Coronary artery (tissue), 2 donors: Measurements from ENCODE around the gene FOXK1.

Experiments used
- DNase-seq: peaks from one replicate; pipeline ENCODE4 v3.0.0-alpha.2; 2017; ENCODE audit warnings: low spot score
- H3K27ac ChIP-seq, 2 donors: fragments of 200-600 bp; sonication (generic); one replicate each; pipeline ENCODE4 v1.5.1; 2016 to 2019
- H3K4me3 ChIP-seq: fragments of 200-600 bp; sonication (generic); 2 replicates; pipeline ENCODE4 v1.5.1; 2016; ENCODE audit warnings: mild to moderate bottlenecking, moderate library complexity
- CTCF ChIP-seq: fragments of 200-600 bp; sonication (generic); IDR thresholded peaks from one replicate; pipeline ENCODE4 v1.5.1; 2019; ENCODE audit warnings: antibody characterized with exemption

Gene FOXK1

GRCh38 chr7:4722960-4723630 lies 41.0 kb downstream of the FOXK1 start:
- peak overlapping the region in 1 of 2 donors; percentile 47 for H3K27ac ChIP-seq
- TF ChIP-seq CTCF = no peak
- no peak for DNase-seq
- H3K4me3 ChIP-seq = no peak overlapping the region

GRCh38 chr7:4724648-4725013 lies 42.5 kb downstream of the FOXK1 start:
- DNase-seq = no peak
- H3K27ac ChIP-seq = peak overlapping the region; percentile 95 to 98
- peak overlapping the region; percentile 74 for H3K4me3 ChIP-seq
- TF ChIP-seq CTCF = no peak

GRCh38 chr7:4725014-4725849 lies 43.1 kb downstream of the FOXK1 start:
- peak; percentile 92 for DNase-seq
- H3K27ac ChIP-seq = peak overlapping the region; percentile 95 to 98
- no peak for TF ChIP-seq CTCF
- peak overlapping the region; percentile 74 for H3K4me3 ChIP-seq

GRCh38 chr7:4725850-4726450 lies 43.9 kb downstream of the FOXK1 start:
- no peak for TF ChIP-seq CTCF
- DNase-seq = no peak
- peak overlapping the region; percentile 74 for H3K4me3 ChIP-seq
- peak overlapping the region; percentile 95 to 98 for H3K27ac ChIP-seq

GRCh38 chr7:4726566-4726965 lies 44.5 kb downstream of the FOXK1 start:
- Histone ChIP-seq H3K4me3 (no peak overlapping the region), H3K27ac (peak overlapping the region; percentile 95 to 98)
- DNase-seq = no peak
- TF ChIP-seq CTCF = no peak

GRCh38 chr7:4727914-4728705 lies 46.0 kb downstream of the FOXK1 start:
- no peak for DNase-seq
- H3K27ac ChIP-seq = peak overlapping the region in 1 of 2 donors; percentile 26
- no peak for TF ChIP-seq CTCF
- H3K4me3 ChIP-seq = no peak overlapping the region
